ENCODE measurements around the gene CWC27. TPM values are rescaled to one million over a fixed set of nuclear protein-coding genes. Genes with fewer than 3 reads are reported as not detected.

Gene CWC27
- total RNA-seq, 1 experiment from 2014 or later = 12.6 TPM

GRCh38 chr5:64968591-64969110, 199.9 kb downstream of the CWC27 start:
- H3K9me3 ChIP-seq (ENCODE audit: low read length) = no peaks in the 10 kb centered on the region
- POLR2A ChIA-PET (ENCODE audit: unreplicated experiment) = no interaction called here
- H2AFZ ChIP-seq (ENCODE audit: low read length) = no peak overlapping the region
- no peak overlapping the region for H3K9ac ChIP-seq (ENCODE audit: low read length)
- ATAC-seq = no peak
- no peak for TF ChIP-seq CTCF (conservative IDR thresholded peaks at IDR 0.05; ENCODE audit: low read depth, low read length)
- no peak for TF ChIP-seq EZH2 (IDR thresholded peaks at IDR 0.05; ENCODE audit: low read length, unreplicated experiment)
- TF ChIP-seq EZH2phosphoT487 (IDR thresholded peaks at IDR 0.05; ENCODE audit: borderline replicate concordance, low read length) = no peak
- H3F3A ChIP-seq (ENCODE audit: low read length, unreplicated experiment) = no peaks in the 10 kb centered on the region
- no peaks in the 10 kb centered on the region for H4K20me1 ChIP-seq (ENCODE audit: low read length)
- H3K4me1 ChIP-seq (ENCODE audit: insufficient read depth, low read length) = no peaks in the 10 kb centered on the region; the same call in 1 of the 2 replicates
- CTCF ChIA-PET = no interaction called here
- 0 out of 2 replicates have a peak, but pooled peaks cover 4% of the 10 kb centered on the region for H3K36me3 ChIP-seq (ENCODE audit: low read depth, low read length)
- BruUV-seq (replicated peaks) = no TSS peak
- H3K79me2 ChIP-seq (ENCODE audit: low read length) = no peaks in the 10 kb centered on the region
- no peak overlapping the region for H3K4me2 ChIP-seq (ENCODE audit: low read length)
- no peak for DNase-seq
- no peak overlapping the region for H3K4me3 ChIP-seq (ENCODE audit: low read length)
- no peaks in the 10 kb centered on the region for H3K9me2 ChIP-seq (replicated peaks; ENCODE audit: low read length)
- intact Hi-C loops (cut with micrococcal nuclease) = no loop called here
- H3K27ac ChIP-seq (ENCODE audit: low read length) = no peak overlapping the region
- H3K27me3 ChIP-seq (ENCODE audit: low read length) = no peaks in the 10 kb centered on the region

DNA sequence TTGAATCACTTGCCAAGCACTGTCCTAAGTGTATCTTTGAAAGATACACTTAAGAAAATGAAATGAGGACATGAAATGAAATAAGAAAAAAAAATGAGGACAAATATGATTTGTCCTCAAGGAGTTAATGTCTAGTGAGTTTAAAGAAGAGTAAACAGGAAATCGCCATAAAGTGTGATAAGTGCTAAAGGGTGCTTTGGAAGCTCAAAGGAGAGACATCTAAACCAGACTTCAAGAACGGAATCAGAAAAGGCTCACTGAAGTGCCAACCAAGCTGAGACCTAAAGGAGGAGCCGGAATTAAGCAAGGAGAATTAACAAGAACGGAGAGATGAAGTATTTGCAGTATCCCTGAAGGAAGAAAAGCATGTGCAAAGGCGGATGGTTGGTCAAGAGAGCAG, 200.8 kb downstream of the CWC27 start:
- DNase-seq (no peak), ATAC-seq (no peak)
- BruUV-seq (replicated peaks) = no TSS peak
- H3F3A ChIP-seq (ENCODE audit: low read length, unreplicated experiment) = no peaks in the 10 kb centered on the region
- TF ChIP-seq CTCF (conservative IDR thresholded peaks at IDR 0.05; ENCODE audit: low read depth, low read length) (no peak), EZH2 (IDR thresholded peaks at IDR 0.05; ENCODE audit: low read length, unreplicated experiment) (no peak), EZH2phosphoT487 (IDR thresholded peaks at IDR 0.05; ENCODE audit: borderline replicate concordance, low read length) (no peak)
- no peak overlapping the region for H3K27ac ChIP-seq (ENCODE audit: low read length)
- ChIA-PET POLR2A (ENCODE audit: unreplicated experiment) (no interaction called here), CTCF (no interaction called here)
- H3K9me2 ChIP-seq (replicated peaks; ENCODE audit: low read length) = no peaks in the 10 kb centered on the region
- no peak overlapping the region for H2AFZ ChIP-seq (ENCODE audit: low read length)
- H3K36me3 ChIP-seq (ENCODE audit: low read depth, low read length) = no peaks in the 10 kb centered on the region
- no peaks in the 10 kb centered on the region; the same call in 1 of the 2 replicates for H3K4me1 ChIP-seq (ENCODE audit: insufficient read depth, low read length)
- H3K79me2 ChIP-seq (ENCODE audit: low read length) = no peaks in the 10 kb centered on the region
- no peak overlapping the region for H3K9ac ChIP-seq (ENCODE audit: low read length)
- H3K4me3 ChIP-seq (ENCODE audit: low read length) = no peak overlapping the region
- intact Hi-C loops (cut with micrococcal nuclease) = no loop called here
- no peaks in the 10 kb centered on the region for H3K27me3 ChIP-seq (ENCODE audit: low read length)
- no peaks in the 10 kb centered on the region for H3K9me3 ChIP-seq (ENCODE audit: low read length)
- no peaks in the 10 kb centered on the region for H4K20me1 ChIP-seq (ENCODE audit: low read length)
- no peak overlapping the region for H3K4me2 ChIP-seq (ENCODE audit: low read length)

GRCh38 chr5:64971513-64971912, 202.8 kb downstream of the CWC27 start:
- Histone ChIP-seq H3K4me1 (ENCODE audit: insufficient read depth, low read length) (no peaks in the 10 kb centered on the region), H2AFZ (ENCODE audit: low read length) (no peak overlapping the region), H4K20me1 (ENCODE audit: low read length) (no peaks in the 10 kb centered on the region), H3K79me2 (ENCODE audit: low read length) (no peaks in the 10 kb centered on the region), H3K27ac (ENCODE audit: low read length) (no peak overlapping the region), H3K36me3 (ENCODE audit: low read depth, low read length) (no peaks in the 10 kb centered on the region), H3K9me3 (ENCODE audit: low read length) (no peaks in the 10 kb centered on the region), H3K9ac (ENCODE audit: low read length) (no peak overlapping the region), H3K9me2 (replicated peaks; ENCODE audit: low read length) (no peaks in the 10 kb centered on the region), H3K4me2 (ENCODE audit: low read length) (no peak overlapping the region), H3K27me3 (ENCODE audit: low read length) (no peaks in the 10 kb centered on the region), H3F3A (ENCODE audit: low read length, unreplicated experiment) (no peaks in the 10 kb centered on the region), H3K4me3 (ENCODE audit: low read length) (no peak overlapping the region)
- ChIA-PET CTCF (no interaction called here), POLR2A (ENCODE audit: unreplicated experiment) (no interaction called here)
- ATAC-seq (no peak), DNase-seq (no peak)
- TF ChIP-seq EZH2 (IDR thresholded peaks at IDR 0.05; ENCODE audit: low read length, unreplicated experiment) (no peak), EZH2phosphoT487 (IDR thresholded peaks at IDR 0.05; ENCODE audit: borderline replicate concordance, low read length) (no peak), CTCF (conservative IDR thresholded peaks at IDR 0.05; ENCODE audit: low read depth, low read length) (no peak)
- no TSS peak for BruUV-seq (replicated peaks)
- intact Hi-C loops (cut with micrococcal nuclease) = no loop called here

Measured in PC-3 (cell line).